Measurements from ENCODE around the gene TAF3. TPM values are rescaled to one million over a fixed set of nuclear protein-coding genes. Genes with fewer than 3 reads are reported as not detected.

TAF3 gene
- total RNA-seq, 3 donors from 2014 or later = 7.4 to 9.7 (median 9.2) TPM

DNA sequence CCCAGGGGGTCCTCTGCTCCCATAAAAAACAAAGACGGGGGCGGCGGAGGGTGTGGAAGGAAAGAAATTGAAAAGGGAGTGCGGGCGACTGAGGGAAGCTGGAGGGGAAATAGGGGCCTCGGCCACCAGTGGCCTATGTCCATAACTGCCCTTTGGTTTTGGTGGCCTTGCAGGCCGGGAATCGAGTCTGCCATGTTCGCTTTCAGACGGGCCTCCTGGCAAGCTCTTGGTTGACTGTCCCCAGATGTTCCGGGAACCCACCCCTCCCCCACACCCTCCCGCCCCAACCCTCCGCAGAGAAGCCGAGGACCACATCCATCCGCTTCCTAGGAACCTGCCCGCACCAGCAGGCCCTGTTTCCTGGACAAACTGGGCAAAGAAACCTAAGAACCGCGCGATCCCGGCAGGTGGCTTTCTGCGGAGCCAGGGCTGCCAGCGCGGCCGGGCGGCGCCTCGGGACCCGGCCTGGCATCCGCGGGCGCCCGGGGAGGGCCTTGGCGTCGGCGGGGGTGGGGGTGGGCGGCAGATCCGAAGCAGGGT lies 216.2 kb downstream of the TAF3 start:
- no peaks in the 10 kb centered on the region for H3K36me3 ChIP-seq
- no peak for DNase-seq (ENCODE audit: low spot score in 2 of 2)
- peak overlapping the region in 2 of 3 donors; percentile 39 to 63 for H3K4me3 ChIP-seq
- intact Hi-C loops (cut with DNase I; ENCODE audit: low total_unique reads) = no loop called here
- peaks cover 11 to 61% of the 10 kb centered on the region in 2 donors for H3K27me3 ChIP-seq
- no peak for TF ChIP-seq POLR2AphosphoS5 (IDR thresholded peaks at IDR 0.05)
- TF ChIP-seq POLR2A (IDR thresholded peaks at IDR 0.05) = no peak
- TF ChIP-seq, protein P1, sequence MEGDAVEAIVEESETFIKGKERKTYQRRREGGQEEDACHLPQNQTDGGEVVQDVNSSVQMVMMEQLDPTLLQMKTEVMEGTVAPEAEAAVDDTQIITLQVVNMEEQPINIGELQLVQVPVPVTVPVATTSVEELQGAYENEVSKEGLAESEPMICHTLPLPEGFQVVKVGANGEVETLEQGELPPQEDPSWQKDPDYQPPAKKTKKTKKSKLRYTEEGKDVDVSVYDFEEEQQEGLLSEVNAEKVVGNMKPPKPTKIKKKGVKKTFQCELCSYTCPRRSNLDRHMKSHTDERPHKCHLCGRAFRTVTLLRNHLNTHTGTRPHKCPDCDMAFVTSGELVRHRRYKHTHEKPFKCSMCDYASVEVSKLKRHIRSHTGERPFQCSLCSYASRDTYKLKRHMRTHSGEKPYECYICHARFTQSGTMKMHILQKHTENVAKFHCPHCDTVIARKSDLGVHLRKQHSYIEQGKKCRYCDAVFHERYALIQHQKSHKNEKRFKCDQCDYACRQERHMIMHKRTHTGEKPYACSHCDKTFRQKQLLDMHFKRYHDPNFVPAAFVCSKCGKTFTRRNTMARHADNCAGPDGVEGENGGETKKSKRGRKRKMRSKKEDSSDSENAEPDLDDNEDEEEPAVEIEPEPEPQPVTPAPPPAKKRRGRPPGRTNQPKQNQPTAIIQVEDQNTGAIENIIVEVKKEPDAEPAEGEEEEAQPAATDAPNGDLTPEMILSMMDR (IDR thresholded peaks at IDR 0.05) = no peak
- H3K4me1 ChIP-seq = peaks cover 0 to 4% of the 10 kb centered on the region in 2 donors
- H3K27ac ChIP-seq = no peak overlapping the region
- H3K9me3 ChIP-seq = no peaks in the 10 kb centered on the region

GRCh38 chr10:8035006-8035640 lies 216.8 kb downstream of the TAF3 start:
- H3K9me3 ChIP-seq = no peaks in the 10 kb centered on the region
- no peaks in the 10 kb centered on the region for H3K36me3 ChIP-seq
- intact Hi-C loops (cut with DNase I; ENCODE audit: low total_unique reads) = no loop called here
- peaks cover 0 to 4% of the 10 kb centered on the region in 2 donors for H3K4me1 ChIP-seq
- H3K27me3 ChIP-seq = peaks cover 11 to 67% of the 10 kb centered on the region in 2 donors
- TF ChIP-seq POLR2A (IDR thresholded peaks at IDR 0.05) (no peak), POLR2AphosphoS5 (IDR thresholded peaks at IDR 0.05) (no peak)
- H3K27ac ChIP-seq = no peak overlapping the region
- DNase-seq (ENCODE audit: low spot score in 2 of 2) = no peak
- peak overlapping the region in 2 of 3 donors; percentile 39 to 63 for H3K4me3 ChIP-seq

GRCh38 chr10:8035641-8036470 lies 217.6 kb downstream of the TAF3 start:
- Histone ChIP-seq H3K4me1 (peaks cover 0 to 4% of the 10 kb centered on the region in 2 donors), H3K9me3 (no peaks in the 10 kb centered on the region), H3K27ac (no peak overlapping the region), H3K4me3 (peak overlapping the region in 1 of 3 donors; percentile 48), H3K36me3 (no peaks in the 10 kb centered on the region), H3K27me3 (peaks cover 11 to 68% of the 10 kb centered on the region in 2 donors)
- no peak for DNase-seq (ENCODE audit: low spot score in 2 of 2)
- no peak for TF ChIP-seq POLR2AphosphoS5 (IDR thresholded peaks at IDR 0.05)
- TF ChIP-seq, protein P1 (IDR thresholded peaks at IDR 0.05) = no peak
- TF ChIP-seq POLR2A (IDR thresholded peaks at IDR 0.05) = no peak
- intact Hi-C loops (cut with DNase I; ENCODE audit: low total_unique reads) = no loop called here

DNA sequence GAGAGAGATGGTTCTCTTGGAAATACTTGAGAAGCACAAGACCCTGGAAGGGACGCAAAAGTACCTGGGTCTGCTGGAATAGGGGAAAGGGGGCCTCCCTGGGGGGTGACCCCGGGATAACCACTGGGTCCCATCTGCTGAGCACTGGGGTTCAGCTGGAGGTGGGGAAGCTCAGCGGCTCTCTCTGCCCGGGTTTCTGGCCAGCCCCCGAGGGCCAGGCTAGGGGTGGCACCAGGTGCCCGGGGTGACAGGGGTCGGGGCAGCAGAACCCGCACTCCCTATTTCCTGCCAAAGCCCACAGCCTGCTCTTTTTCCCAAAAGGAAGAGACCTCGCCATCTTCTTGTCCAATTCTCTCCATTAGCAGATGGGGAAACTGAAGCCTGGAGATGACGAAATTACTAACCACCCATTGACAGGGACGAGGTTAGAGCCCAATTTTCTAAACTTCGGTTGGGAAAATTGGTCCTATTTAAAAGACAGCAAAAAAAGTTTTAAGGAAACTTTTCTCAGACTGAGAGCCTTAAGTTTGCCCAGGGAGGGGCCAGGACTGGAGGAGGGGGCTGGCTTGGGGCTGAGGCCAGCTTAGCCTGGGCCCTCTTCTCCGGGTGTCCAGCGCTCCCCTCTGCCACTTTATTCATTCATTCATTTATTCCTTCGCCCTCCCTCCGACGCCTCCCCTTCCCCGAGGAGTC lies 218.3 kb downstream of the TAF3 start:
- peak overlapping the region in 1 of 3 donors; percentile 31 for H3K4me3 ChIP-seq
- no peaks in the 10 kb centered on the region for H3K9me3 ChIP-seq
- H3K36me3 ChIP-seq = no peaks in the 10 kb centered on the region
- DNase-seq (ENCODE audit: low spot score in 2 of 2) = no peak
- H3K4me1 ChIP-seq = peaks cover 0 to 4% of the 10 kb centered on the region in 2 donors
- H3K27ac ChIP-seq = no peak overlapping the region
- H3K27me3 ChIP-seq = peaks cover 11 to 75% of the 10 kb centered on the region in 2 donors
- TF ChIP-seq POLR2AphosphoS5 (IDR thresholded peaks at IDR 0.05) (no peak), POLR2A (IDR thresholded peaks at IDR 0.05) (no peak)
- TF ChIP-seq, protein P1 (IDR thresholded peaks at IDR 0.05) = no peak
- intact Hi-C loops (cut with DNase I; ENCODE audit: low total_unique reads) = no loop called here

- H3K9me3 ChIP-seq = no peaks in the 10 kb centered on the region
- H3K4me3 ChIP-seq = peak overlapping the region in 1 of 3 donors; percentile 31
- H3K36me3 ChIP-seq = no peaks in the 10 kb centered on the region
- H3K4me1 ChIP-seq = peaks cover 0 to 4% of the 10 kb centered on the region in 2 donors
- no peak for DNase-seq (ENCODE audit: low spot score in 2 of 2)
- H3K27me3 ChIP-seq = peaks cover 11 to 81% of the 10 kb centered on the region in 2 donors
- TF ChIP-seq POLR2A (IDR thresholded peaks at IDR 0.05) (no peak), POLR2AphosphoS5 (IDR thresholded peaks at IDR 0.05) (no peak)
- TF ChIP-seq, protein P1 (IDR thresholded peaks at IDR 0.05) = no peak
- H3K27ac ChIP-seq = no peak overlapping the region
- intact Hi-C loops (cut with DNase I; ENCODE audit: low total_unique reads) = no loop called here
Measured at GRCh38 chr10:8037199-8037801, 219.0 kb downstream of the TAF3 start.

All from breast epithelium (tissue), 4 donors.